COR-L47 (cell line): ENCODE measurements around the gene GFOD1.

Experiments
- DNase-seq: peaks from one replicate; lab custom pipeline; 2025; lab: John Stamatoyannopoulos, UW

Gene GFOD1

GRCh38 chr6:13485923-13486562 is 1.4 kb downstream of the GFOD1 start:
- DNase-seq, result peak; percentile 61

GRCh38 chr6:13485303-13485702 is 2.1 kb downstream of the GFOD1 start:
- DNase-seq, result no peak

- DNase-seq, result no peak
Observed at GRCh38 chr6:13484827-13485226, 2.6 kb downstream of the GFOD1 start.

- no peak for DNase-seq
Observed at GRCh38 chr6:13484138-13484708, 3.2 kb downstream of the GFOD1 start.

- no peak for DNase-seq
Observed at GRCh38 chr6:13480631-13481501, 6.5 kb downstream of the GFOD1 start.

GRCh38 chr6:13479971-13480434 is 7.4 kb downstream of the GFOD1 start:
- DNase-seq, result no peak

GRCh38 chr6:13479206-13479800 is 8.1 kb downstream of the GFOD1 start:
- no peak for DNase-seq

GRCh38 chr6:13478525-13478966 is 8.9 kb downstream of the GFOD1 start:
- no peak for DNase-seq

- DNase-seq, result no peak
Observed at GRCh38 chr6:13474787-13475186, 12.6 kb downstream of the GFOD1 start.

GRCh38 chr6:13474360-13474759 is 13.0 kb downstream of the GFOD1 start:
- no peak for DNase-seq

GRCh38 chr6:13473768-13474165 is 13.6 kb downstream of the GFOD1 start:
- no peak for DNase-seq

- DNase-seq, result no peak
Observed at GRCh38 chr6:13472976-13473767, 14.2 kb downstream of the GFOD1 start.

GRCh38 chr6:13472099-13472498 is 15.3 kb downstream of the GFOD1 start:
- no peak for DNase-seq

GRCh38 chr6:13471184-13471583 is 16.2 kb downstream of the GFOD1 start:
- no peak for DNase-seq

- no peak for DNase-seq
Observed at GRCh38 chr6:13470238-13471140, 16.9 kb downstream of the GFOD1 start.

- DNase-seq, result no peak
Observed at GRCh38 chr6:13469693-13470092, 17.7 kb downstream of the GFOD1 start.

GRCh38 chr6:13468839-13469238 is 18.6 kb downstream of the GFOD1 start:
- no peak for DNase-seq

GRCh38 chr6:13467216-13467600 is 20.2 kb downstream of the GFOD1 start:
- no peak for DNase-seq

GRCh38 chr6:13466304-13467215 is 20.8 kb downstream of the GFOD1 start:
- no peak for DNase-seq

- no peak for DNase-seq
Observed at GRCh38 chr6:13465734-13466133, 21.7 kb downstream of the GFOD1 start.
